Hepatocyte (in vitro differentiated cells): Measurements from ENCODE around the gene HSD17B7. TPM values are rescaled to one million over a fixed set of nuclear protein-coding genes. Genes with fewer than 3 reads are reported as not detected.

Experiments used
- DNase-seq: peaks from one replicate; pipeline ENCODE4 v3.0.0-alpha.2; 2016; ENCODE audit warnings: low spot score
- H2AFZ ChIP-seq: fragments of 200-600 bp; sonication (generic); 2 replicates; pipeline ENCODE4 v1.6.0; 2016; ENCODE audit warnings: antibody characterized with exemption, mild to moderate bottlenecking
- H3K27ac ChIP-seq: fragments of 200-600 bp; sonication (generic); 2 replicates; pipeline ENCODE4 v1.5.1; 2016; ENCODE audit warnings: mild to moderate bottlenecking
- H3K27me3 ChIP-seq: fragments of 200-600 bp; sonication (generic); 2 replicates; pipeline ENCODE4 v1.6.1; 2016
- H3K36me3 ChIP-seq: fragments of 200-600 bp; sonication (generic); replicated peaks from 2 replicates; pipeline ENCODE4 v1.5.1; 2016; ENCODE audit warnings: low read depth; ENCODE audit not compliant: insufficient read depth
- H3K4me1 ChIP-seq: fragments of 200-600 bp; sonication (generic); 2 replicates; pipeline ENCODE4 v1.5.1; 2016; ENCODE audit warnings: mild to moderate bottlenecking, moderate library complexity; ENCODE audit not compliant: insufficient read depth
- H3K4me2 ChIP-seq: fragments of 200-600 bp; sonication (generic); 2 replicates; pipeline ENCODE4 v1.6.0; 2016
- H3K4me3 ChIP-seq: fragments of 200-600 bp; sonication (generic); 2 replicates; pipeline ENCODE4 v1.5.1; 2016; ENCODE audit warnings: mild to moderate bottlenecking
- H3K79me2 ChIP-seq: fragments of 200-600 bp; sonication (generic); 2 replicates; pipeline ENCODE4 v1.6.0; 2017; ENCODE audit warnings: mild to moderate bottlenecking
- H3K9me2 ChIP-seq: fragments of 200-600 bp; sonication (generic); replicated peaks from 2 replicates; pipeline ENCODE4 v1.6.0; 2017; ENCODE audit warnings: mild to moderate bottlenecking; ENCODE audit not compliant: insufficient read depth
- H3K9me3 ChIP-seq: fragments of 200-600 bp; sonication (generic); 2 replicates; pipeline ENCODE4 v1.5.1; 2016; ENCODE audit warnings: low read depth, mild to moderate bottlenecking
- H4K20me1 ChIP-seq: fragments of 200-600 bp; sonication (generic); 2 replicates; pipeline ENCODE4 v1.6.0; 2016; ENCODE audit warnings: mild to moderate bottlenecking; ENCODE audit not compliant: insufficient read depth, poor library complexity, severe bottlenecking
- CTCF ChIP-seq: fragments of 200-600 bp; sonication (generic); IDR thresholded peaks from 2 replicates; pipeline ENCODE4 v1.5.1; 2016; ENCODE audit warnings: antibody characterized with exemption, mild to moderate bottlenecking; ENCODE audit not compliant: poor library complexity
- EZH2 ChIP-seq: fragments of 200-600 bp; sonication (generic); IDR thresholded peaks from 2 replicates; pipeline ENCODE4 v1.6.1; 2016; ENCODE audit warnings: antibody characterized with exemption, mild to moderate bottlenecking, borderline replicate concordance
- EZH2phosphoT487 ChIP-seq: fragments of 200-600 bp; sonication (generic); IDR thresholded peaks from one replicate; pipeline ENCODE4 v1.6.1; 2018; ENCODE audit warnings: antibody characterized with exemption, mild to moderate bottlenecking, low read depth, moderate library complexity; ENCODE audit not compliant: unreplicated experiment, severe bottlenecking
- WGBS: methylation state at CpG from one replicate; pipeline ENCODE4 v1.1.6; 2016; ENCODE audit warnings: low lambda C conversion rate; ENCODE audit errors: missing lambda C conversion rate; 5-methylcytosine and 5-hydroxymethylcytosine counted together
- polyA plus RNA-seq: library from polyadenylated mRNA; unstranded; fragments of >200 nt; fragmentation: Nextera tagmentation; extraction: Ambion mirVana; gene quantifications from 2 replicates; pipeline ENCODE4 v1.2.1, GENCODE V29; 2016
- total RNA-seq: library from RNA; depleted of rRNA; stranded (reverse); fragments of >200 nt; gene quantifications from 2 replicates; pipeline ENCODE4 v1.2.3, GENCODE V29; 2014

The HSD17B7 gene
- total and polyA plus RNA-seq, 2 experiments from 2014 or later, result 41.5 to 45.8 TPM

- no peak for DNase-seq
- H3K4me1 ChIP-seq, result no peaks in the 10 kb centered on the region
- H3K4me2 ChIP-seq, result no peak overlapping the region
- 95% methylated on average over 1 of the region's 1 CpG for WGBS
- H3K9me2 ChIP-seq, result no peaks in the 10 kb centered on the region
- no peak overlapping the region for H3K27ac ChIP-seq
- H3K27me3 ChIP-seq, result no peaks in the 10 kb centered on the region
- H3K79me2 ChIP-seq, result no peaks in the 10 kb centered on the region
- H2AFZ ChIP-seq, result no peak overlapping the region
- H3K9me3 ChIP-seq, result no peaks in the 10 kb centered on the region
- no peaks in the 10 kb centered on the region for H4K20me1 ChIP-seq
- H3K4me3 ChIP-seq, result no peak overlapping the region
- no peak for TF ChIP-seq CTCF
- no peak for TF ChIP-seq EZH2
- TF ChIP-seq EZH2phosphoT487, result no peak
- H3K36me3 ChIP-seq, result no peaks in the 10 kb centered on the region
Measured at GRCh38 chr1:162753001-162753658, 37.4 kb upstream of the HSD17B7 start.

- Histone ChIP-seq H3K27me3 (no peaks in the 10 kb centered on the region), H3K4me3 (no peak overlapping the region), H3K79me2 (no peaks in the 10 kb centered on the region), H3K9me2 (no peaks in the 10 kb centered on the region), H3K27ac (no peak overlapping the region), H3K4me1 (no peaks in the 10 kb centered on the region), H3K4me2 (no peak overlapping the region), H4K20me1 (no peaks in the 10 kb centered on the region), H3K9me3 (no peaks in the 10 kb centered on the region), H2AFZ (no peak overlapping the region), H3K36me3 (no peaks in the 10 kb centered on the region)
- TF ChIP-seq CTCF (no peak), EZH2phosphoT487 (no peak), EZH2 (no peak)
- WGBS, result 100% methylated on average over 1 of the region's 1 CpG
- DNase-seq, result no peak
Measured at GRCh38 chr1:162753998-162754585, 36.4 kb upstream of the HSD17B7 start.

GRCh38 chr1:162755306-162755705, 35.2 kb upstream of the HSD17B7 start:
- Histone ChIP-seq H3K27me3 (no peaks in the 10 kb centered on the region), H3K4me1 (no peaks in the 10 kb centered on the region), H3K9me2 (no peaks in the 10 kb centered on the region), H3K79me2 (no peaks in the 10 kb centered on the region), H4K20me1 (no peaks in the 10 kb centered on the region), H3K27ac (no peak overlapping the region), H3K4me2 (no peak overlapping the region), H3K9me3 (no peaks in the 10 kb centered on the region), H2AFZ (no peak overlapping the region), H3K36me3 (no peaks in the 10 kb centered on the region), H3K4me3 (no peak overlapping the region)
- 92% methylated on average over 3 of the region's 3 CpGs for WGBS
- TF ChIP-seq CTCF, result no peak
- TF ChIP-seq EZH2phosphoT487, result no peak
- no peak for TF ChIP-seq EZH2
- no peak for DNase-seq
